Measurements from ENCODE around the gene TNFRSF14.
A peak's percentile ranks its signal among the peaks of the same experiment; 100 is the strongest.

The TNFRSF14 gene

GRCh38 chr1:2522230-2522629 is 33.9 kb upstream of the TNFRSF14 start:
- no peak overlapping the region for H3K4me3 ChIP-seq (ENCODE audit: low read depth, low read length)
- no peak for DNase-seq (ENCODE audit: low read depth)

- no peak for DNase-seq (ENCODE audit: low read depth)
These were observed 32.8 kb upstream of the TNFRSF14 start for GRCh38 chr1:2523191-2523890.

GRCh38 chr1:2523891-2524609 is 32.1 kb upstream of the TNFRSF14 start:
- DNase-seq (ENCODE audit: low read depth) = no peak
- H3K4me3 ChIP-seq (ENCODE audit: low read depth, low read length) = no peak overlapping the region

More at GRCh38 chr1:2523191-2523890, 32.8 kb upstream of the TNFRSF14 start:
- H3K4me3 ChIP-seq (ENCODE audit: low read depth, low read length) = no peak overlapping the region

- H3K4me3 ChIP-seq (ENCODE audit: low read depth, low read length) = peak overlapping the region; percentile 86
- DNase-seq (ENCODE audit: low read depth) = no peak
These were observed 30.6 kb upstream of the TNFRSF14 start for GRCh38 chr1:2525572-2525919.

GRCh38 chr1:2525920-2526823 is 30.0 kb upstream of the TNFRSF14 start, which contains the start of gene PANK4:
PANK4 (minus strand) TSS chr1:2526596; CDS start chr1:2526587, 9 bp downstream.
- peak; percentile 83 for DNase-seq (ENCODE audit: low read depth)

GRCh38 chr1:2526824-2527555 is 29.2 kb upstream of the TNFRSF14 start:
- H3K4me3 ChIP-seq (ENCODE audit: low read depth, low read length) = peak overlapping the region; percentile 86

More at GRCh38 chr1:2525920-2526823, 30.0 kb upstream of the TNFRSF14 start, which contains the start of gene PANK4:
- peak within 1 kb of the TSS; percentile 86 for H3K4me3 ChIP-seq (ENCODE audit: low read depth, low read length)

GRCh38 chr1:2527556-2527860 is 28.7 kb upstream of the TNFRSF14 start:
- no peak overlapping the region for H3K4me3 ChIP-seq (ENCODE audit: low read depth, low read length)
- DNase-seq (ENCODE audit: low read depth) = no peak

More at GRCh38 chr1:2526824-2527555, 29.2 kb upstream of the TNFRSF14 start:
- DNase-seq (ENCODE audit: low read depth) = no peak

- DNase-seq (ENCODE audit: low read depth) = no peak
- no peak overlapping the region for H3K4me3 ChIP-seq (ENCODE audit: low read depth, low read length)
These were observed 28.2 kb upstream of the TNFRSF14 start for GRCh38 chr1:2528016-2528415.

- no peak overlapping the region for H3K4me3 ChIP-seq (ENCODE audit: low read depth, low read length)
- DNase-seq (ENCODE audit: low read depth) = no peak
These were observed 27.6 kb upstream of the TNFRSF14 start for GRCh38 chr1:2528611-2528965.

- no peak overlapping the region for H3K4me3 ChIP-seq (ENCODE audit: low read depth, low read length)
These were observed 27.0 kb upstream of the TNFRSF14 start for GRCh38 chr1:2528966-2529783.

GRCh38 chr1:2529784-2530512 is 26.2 kb upstream of the TNFRSF14 start, which contains the start of gene HES5:
HES5 (minus strand) TSS chr1:2530263; CDS start chr1:2530164, 99 bp downstream.
- H3K4me3 ChIP-seq (ENCODE audit: low read depth, low read length) = no peak within 1 kb of the TSS
- DNase-seq (ENCODE audit: low read depth) = no peak

More at GRCh38 chr1:2528966-2529783, 27.0 kb upstream of the TNFRSF14 start:
- no peak for DNase-seq (ENCODE audit: low read depth)

- no peak overlapping the region for H3K4me3 ChIP-seq (ENCODE audit: low read depth, low read length)
- DNase-seq (ENCODE audit: low read depth) = no peak
These were observed 25.4 kb upstream of the TNFRSF14 start for GRCh38 chr1:2530513-2531361.

GRCh38 chr1:2532485-2533160 is 23.5 kb upstream of the TNFRSF14 start:
- no peak for DNase-seq (ENCODE audit: low read depth)
- no peak overlapping the region for H3K4me3 ChIP-seq (ENCODE audit: low read depth, low read length)

- DNase-seq (ENCODE audit: low read depth) = no peak
- no peak overlapping the region for H3K4me3 ChIP-seq (ENCODE audit: low read depth, low read length)
These were observed 22.8 kb upstream of the TNFRSF14 start for GRCh38 chr1:2533365-2533764.

- no peak for DNase-seq (ENCODE audit: low read depth)
- no peak overlapping the region for H3K4me3 ChIP-seq (ENCODE audit: low read depth, low read length)
These were observed 21.9 kb upstream of the TNFRSF14 start for GRCh38 chr1:2534315-2534686.

- no peak for DNase-seq (ENCODE audit: low read depth)
- H3K4me3 ChIP-seq (ENCODE audit: low read depth, low read length) = no peak overlapping the region
These were observed 21.3 kb upstream of the TNFRSF14 start for GRCh38 chr1:2534687-2535441.
